HEK293 (cell line): ENCODE measurements around the gene SNX20.

Experiments
- HOXA7 ChIP-seq: sonication (generic); formaldehyde crosslinking; IDR thresholded peaks from 2 replicates; pipeline ENCODE4 v1.8.1; 2022; ENCODE audit warnings: missing genetic modification reagents, borderline replicate concordance
- ZBTB17 ChIP-seq: fragments of 450-650 bp; formaldehyde crosslinking; IDR thresholded peaks from 2 replicates; pipeline ENCODE4 v1.5.1; 2016; ENCODE audit warnings: missing biosample characterization, missing genetic modification characterization
- ZNF155 ChIP-seq: fragments of 450-650 bp; formaldehyde crosslinking; IDR thresholded peaks from 2 replicates; pipeline ENCODE4 v1.5.1; 2016; ENCODE audit warnings: missing biosample characterization, missing genetic modification characterization
- ZNF24 ChIP-seq: fragments of 450-650 bp; formaldehyde crosslinking; IDR thresholded peaks from 2 replicates; pipeline ENCODE4 v1.5.1; 2016; ENCODE audit warnings: missing biosample characterization, missing genetic modification characterization
- ZNF521 ChIP-seq: fragments of 450-650 bp; formaldehyde crosslinking; IDR thresholded peaks from 2 replicates; pipeline ENCODE4 v1.5.1; 2017; ENCODE audit warnings: missing biosample characterization, mild to moderate bottlenecking, missing genetic modification characterization
- ZNF792 ChIP-seq: fragments of 450-650 bp; formaldehyde crosslinking; IDR thresholded peaks from 2 replicates; pipeline ENCODE4 v1.5.1; 2016; ENCODE audit warnings: missing biosample characterization, missing genetic modification characterization
- ZNF837 ChIP-seq: fragments of 450-650 bp; formaldehyde crosslinking; IDR thresholded peaks from 2 replicates; pipeline ENCODE4 v1.5.1; 2016; ENCODE audit warnings: missing biosample characterization, missing genetic modification characterization
- TF ChIP-seq, protein P1 (sequence below): fragments of 450-650 bp; formaldehyde crosslinking; IDR thresholded peaks from 2 replicates; pipeline ENCODE4 v1.5.1; 2016; ENCODE audit warnings: missing biosample characterization, missing genetic modification characterization
- TF ChIP-seq, protein P2 (sequence below): fragments of 450-650 bp; formaldehyde crosslinking; IDR thresholded peaks from 2 replicates; pipeline ENCODE4 v1.5.1; 2017; ENCODE audit warnings: missing biosample characterization, missing genetic modification characterization

DNA sequence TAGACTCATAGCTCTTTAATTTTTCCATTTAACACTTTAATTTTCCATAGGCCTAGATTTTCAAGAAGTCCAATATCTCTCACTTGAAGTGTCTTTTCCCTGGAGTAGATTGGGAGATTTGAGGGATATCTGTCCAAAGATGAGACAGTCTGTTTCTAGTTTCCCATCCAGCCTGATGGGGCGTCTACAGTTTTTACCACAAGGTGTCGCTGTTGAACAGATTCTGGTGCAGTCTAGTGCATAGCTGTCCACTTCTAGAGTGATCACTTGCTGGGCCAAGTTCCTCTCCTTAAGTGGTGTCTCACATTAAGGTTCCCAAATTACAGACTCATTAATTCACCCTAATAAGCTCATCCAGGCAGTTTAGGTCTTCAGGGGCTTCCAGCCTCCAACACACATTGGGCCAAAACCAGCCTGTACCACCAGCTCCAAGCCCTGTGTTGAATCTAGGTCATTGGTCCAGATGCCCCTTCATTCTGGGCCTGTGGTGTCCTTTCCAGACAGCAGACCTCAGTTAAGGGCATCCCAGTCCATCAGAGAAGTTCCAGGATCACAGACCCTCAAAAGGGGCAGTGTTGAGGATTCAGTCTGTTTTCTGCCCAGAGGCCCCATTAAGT, 9.4 kb downstream of the SNX20 start:
- TF ChIP-seq ZBTB17 (tag by site-specific recombination) (no peak), HOXA7 (CRISPR knock-in tag) (no peak), ZNF24 (tag by site-specific recombination) (no peak), ZNF155 (tag by site-specific recombination) (no peak), ZNF792 (tag by site-specific recombination) (no peak), ZNF521 (no peak), ZNF837 (tag by site-specific recombination) (no peak)
- TF ChIP-seq, protein P1, sequence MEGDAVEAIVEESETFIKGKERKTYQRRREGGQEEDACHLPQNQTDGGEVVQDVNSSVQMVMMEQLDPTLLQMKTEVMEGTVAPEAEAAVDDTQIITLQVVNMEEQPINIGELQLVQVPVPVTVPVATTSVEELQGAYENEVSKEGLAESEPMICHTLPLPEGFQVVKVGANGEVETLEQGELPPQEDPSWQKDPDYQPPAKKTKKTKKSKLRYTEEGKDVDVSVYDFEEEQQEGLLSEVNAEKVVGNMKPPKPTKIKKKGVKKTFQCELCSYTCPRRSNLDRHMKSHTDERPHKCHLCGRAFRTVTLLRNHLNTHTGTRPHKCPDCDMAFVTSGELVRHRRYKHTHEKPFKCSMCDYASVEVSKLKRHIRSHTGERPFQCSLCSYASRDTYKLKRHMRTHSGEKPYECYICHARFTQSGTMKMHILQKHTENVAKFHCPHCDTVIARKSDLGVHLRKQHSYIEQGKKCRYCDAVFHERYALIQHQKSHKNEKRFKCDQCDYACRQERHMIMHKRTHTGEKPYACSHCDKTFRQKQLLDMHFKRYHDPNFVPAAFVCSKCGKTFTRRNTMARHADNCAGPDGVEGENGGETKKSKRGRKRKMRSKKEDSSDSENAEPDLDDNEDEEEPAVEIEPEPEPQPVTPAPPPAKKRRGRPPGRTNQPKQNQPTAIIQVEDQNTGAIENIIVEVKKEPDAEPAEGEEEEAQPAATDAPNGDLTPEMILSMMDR (tag by site-specific recombination) = no peak
- TF ChIP-seq, protein P2, sequence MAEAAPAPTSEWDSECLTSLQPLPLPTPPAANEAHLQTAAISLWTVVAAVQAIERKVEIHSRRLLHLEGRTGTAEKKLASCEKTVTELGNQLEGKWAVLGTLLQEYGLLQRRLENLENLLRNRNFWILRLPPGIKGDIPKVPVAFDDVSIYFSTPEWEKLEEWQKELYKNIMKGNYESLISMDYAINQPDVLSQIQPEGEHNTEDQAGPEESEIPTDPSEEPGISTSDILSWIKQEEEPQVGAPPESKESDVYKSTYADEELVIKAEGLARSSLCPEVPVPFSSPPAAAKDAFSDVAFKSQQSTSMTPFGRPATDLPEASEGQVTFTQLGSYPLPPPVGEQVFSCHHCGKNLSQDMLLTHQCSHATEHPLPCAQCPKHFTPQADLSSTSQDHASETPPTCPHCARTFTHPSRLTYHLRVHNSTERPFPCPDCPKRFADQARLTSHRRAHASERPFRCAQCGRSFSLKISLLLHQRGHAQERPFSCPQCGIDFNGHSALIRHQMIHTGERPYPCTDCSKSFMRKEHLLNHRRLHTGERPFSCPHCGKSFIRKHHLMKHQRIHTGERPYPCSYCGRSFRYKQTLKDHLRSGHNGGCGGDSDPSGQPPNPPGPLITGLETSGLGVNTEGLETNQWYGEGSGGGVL (tag by site-specific recombination) = no peak
